NCI-H2196 (cell line): ENCODE results near the gene LRRC3.

Experiments used
- DNase-seq: peaks from one replicate; lab custom pipeline; 2025; ENCODE audit not compliant: unreplicated experiment; lab: John Stamatoyannopoulos, UW

The LRRC3 gene

GRCh38 chr21:44423941-44424607, 31.2 kb upstream of the LRRC3 start:
- DNase-seq, result no peak

- no peak for DNase-seq
Observed at GRCh38 chr21:44424608-44425306, 30.6 kb upstream of the LRRC3 start.

- no peak for DNase-seq
Observed at GRCh38 chr21:44425307-44425894, 29.9 kb upstream of the LRRC3 start.

- no peak for DNase-seq
Observed at GRCh38 chr21:44425895-44426662, 29.2 kb upstream of the LRRC3 start.

DNA sequence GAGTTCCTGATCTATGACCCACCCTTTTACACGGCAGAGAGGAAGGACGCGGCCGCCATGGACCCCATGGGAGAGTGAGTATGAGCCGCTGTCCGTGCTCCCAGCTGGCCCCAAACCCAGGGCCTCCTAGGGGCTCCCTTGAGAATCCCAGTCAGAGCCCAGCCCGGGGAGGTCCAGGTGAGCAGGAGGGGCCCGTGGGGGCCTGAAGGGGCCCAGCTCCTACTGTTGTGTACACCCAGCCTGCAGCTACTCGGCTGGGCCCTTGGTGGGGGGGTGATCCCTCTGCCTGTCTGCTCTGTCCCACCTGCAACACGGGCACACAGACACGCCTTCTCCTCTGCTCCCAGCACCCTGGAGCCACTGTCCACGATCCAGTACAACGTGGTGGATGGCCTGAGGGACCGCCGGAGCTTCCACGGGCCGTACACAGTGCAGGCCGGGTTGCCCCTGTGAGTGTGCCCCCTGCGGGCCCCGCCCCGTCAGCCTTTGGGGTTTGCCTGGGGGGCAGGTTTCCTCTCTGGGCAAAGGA, 28.6 kb upstream of the LRRC3 start:
- DNase-seq, result no peak

GRCh38 chr21:44427241-44428120, 27.8 kb upstream of the LRRC3 start:
- DNase-seq, result peak; percentile 87

DNA sequence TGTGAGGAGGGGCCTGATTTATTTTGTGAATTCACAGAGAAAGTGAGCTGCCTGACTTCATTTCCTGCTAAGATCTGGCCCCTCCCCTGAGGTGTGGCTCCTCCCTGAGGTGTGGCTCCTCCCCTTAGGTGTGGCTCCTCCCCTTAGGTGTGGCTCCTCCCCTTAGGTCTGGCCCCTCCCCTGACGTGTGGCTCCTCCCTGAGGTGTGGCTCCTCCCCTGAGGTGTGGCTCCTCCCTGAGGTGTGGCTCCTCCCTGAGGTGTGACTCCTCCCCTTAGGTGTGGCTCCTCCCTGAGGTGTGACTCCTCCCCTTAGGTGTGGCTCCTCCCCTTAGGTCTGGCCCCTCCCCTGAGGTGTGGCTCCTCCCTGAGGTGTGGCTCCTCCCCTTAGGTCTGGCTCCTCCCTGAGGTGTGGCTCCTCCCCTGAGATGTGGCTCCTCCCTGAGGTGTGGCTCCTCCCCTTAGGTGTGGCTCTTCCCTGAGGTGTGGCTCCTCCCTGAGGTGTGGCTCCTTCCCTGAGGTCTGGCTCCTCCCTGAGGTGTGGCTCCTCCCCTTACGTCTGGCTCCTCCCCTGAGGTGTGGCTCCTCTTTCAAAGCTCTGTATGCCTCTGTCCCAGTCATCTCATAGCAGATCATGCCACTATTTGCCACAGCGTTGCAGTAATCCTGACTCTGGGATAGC, 26.9 kb upstream of the LRRC3 start:
- peak; percentile 70 for DNase-seq

GRCh38 chr21:44429894-44430293, 25.4 kb upstream of the LRRC3 start:
- DNase-seq, result no peak

- no peak for DNase-seq
Observed at GRCh38 chr21:44431300-44431699, 24.0 kb upstream of the LRRC3 start.

GRCh38 chr21:44432841-44433790, 22.2 kb upstream of the LRRC3 start:
- DNase-seq, result no peak

- DNase-seq, result no peak
Observed at GRCh38 chr21:44433791-44434567, 21.3 kb upstream of the LRRC3 start.

DNA sequence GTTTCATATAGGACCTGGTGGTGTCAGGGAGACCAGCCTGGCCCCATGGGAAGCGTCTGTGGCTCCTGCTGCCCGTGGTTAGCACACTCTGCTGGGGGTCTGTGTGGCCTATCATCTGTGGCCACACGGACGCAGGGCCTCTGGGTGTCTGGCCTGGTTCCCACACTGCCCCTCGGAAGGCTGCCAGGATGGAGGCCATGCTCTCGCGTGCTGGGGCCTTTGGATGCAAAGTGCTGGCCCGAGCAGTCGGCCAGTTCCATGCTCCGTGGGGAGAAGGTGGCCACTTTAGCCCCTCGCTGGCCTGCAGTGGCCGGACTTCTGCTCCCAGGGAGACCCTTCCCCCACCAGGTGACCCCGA, 20.8 kb upstream of the LRRC3 start:
- DNase-seq, result no peak

- DNase-seq, result no peak
Observed at GRCh38 chr21:44434936-44435635, 20.2 kb upstream of the LRRC3 start.

DNA sequence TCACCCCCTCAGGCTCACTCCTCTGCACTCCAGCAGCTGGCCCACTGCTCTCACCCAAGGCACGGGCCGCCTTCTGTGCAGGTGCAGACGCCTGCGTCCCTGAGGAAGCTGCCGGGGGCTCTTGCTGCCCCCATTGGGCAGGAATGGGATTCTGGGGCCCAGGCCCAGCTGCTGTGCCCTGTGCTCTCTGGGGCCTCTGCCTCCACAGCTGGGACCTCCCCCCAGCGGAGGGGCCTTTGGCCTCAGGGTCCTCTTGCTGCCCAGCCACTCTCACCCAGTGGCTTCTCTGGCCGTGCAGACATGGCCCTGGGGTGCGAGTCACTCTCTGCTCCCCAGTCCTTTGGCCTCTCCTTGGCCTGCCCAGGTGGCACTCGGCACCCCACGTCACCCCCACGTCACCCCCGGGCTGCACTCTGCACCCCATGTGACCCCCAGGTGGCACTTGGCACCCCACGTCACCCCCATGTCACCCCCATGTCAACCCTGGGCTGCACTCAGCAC, 19.1 kb upstream of the LRRC3 start:
- DNase-seq, result no peak

DNA sequence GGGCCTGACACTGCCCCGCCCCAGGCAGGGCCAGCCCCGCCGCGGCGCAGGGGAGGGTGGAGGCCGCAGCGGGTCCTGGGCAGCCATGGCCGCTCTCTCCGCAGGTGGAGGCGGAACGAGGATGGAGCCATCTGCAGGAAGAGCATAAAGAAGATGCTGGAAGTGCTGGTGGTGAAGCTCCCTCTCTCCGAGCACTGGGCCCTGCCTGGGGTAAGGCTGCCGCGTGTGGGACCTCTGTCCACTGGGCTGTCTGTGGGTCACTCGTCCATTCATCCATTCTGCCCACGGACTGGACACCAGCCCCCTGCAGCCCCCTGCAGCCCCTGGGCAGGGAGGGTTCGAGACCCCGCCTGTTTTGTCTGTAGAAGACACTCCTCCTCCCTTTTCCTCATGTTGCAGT, 18.4 kb upstream of the LRRC3 start:
- DNase-seq, result no peak

GRCh38 chr21:44437371-44437695, 18.0 kb upstream of the LRRC3 start:
- no peak for DNase-seq

- no peak for DNase-seq
Observed at GRCh38 chr21:44437696-44438431, 17.4 kb upstream of the LRRC3 start.
